Measurements from ENCODE around the gene SPAG6.

- TF ChIP-seq CTCF (IDR thresholded peaks at IDR 0.05) (no peak), POLR2A (IDR thresholded peaks at IDR 0.05) (no peak)
Observed at GRCh38 chr10:22369434-22370072, 24.3 kb downstream of the SPAG6 start.

Measured in uterus (tissue), 2 donors.